Thoracic aorta (tissue), 2 donors: ENCODE measurements around the gene PNMA6F. TPM values are rescaled to one million over a fixed set of nuclear protein-coding genes. Genes with fewer than 3 reads are reported as not detected.
"Not testable (repeated sequence)": the region's sequence is repeated elsewhere in the genome, so short reads cannot be mapped to it uniquely, and the experiment has no call there.

Source experiments
- ATAC-seq: fragments of 150-250 bp; one replicate; pipeline ENCODE4 v1.8.0; 2017; ENCODE audit warnings: low read depth; ENCODE audit not compliant: insufficient number of reproducible peaks, low FRiP score
- DNase-seq: peaks from one replicate; pipeline ENCODE4 v3.0.0-alpha.2; 2020; ENCODE audit warnings: low spot score
- H3K27ac ChIP-seq, 2 donors: fragments of 200-600 bp; sonication (generic); 1 replicate in 1 of 2; 2 replicates in 1 of 2; pipeline ENCODE4 v1.5.1; 2016; ENCODE audit warnings: mild to moderate bottlenecking in 2 of 2, moderate library complexity in 2 of 2
- H3K27me3 ChIP-seq: fragments of 200-600 bp; sonication (generic); replicated peaks from 2 replicates; pipeline ENCODE4 v1.6.0; 2016; ENCODE audit warnings: mild to moderate bottlenecking; ENCODE audit not compliant: insufficient read depth
- H3K36me3 ChIP-seq: fragments of 200-600 bp; sonication (generic); one replicate; pipeline ENCODE4 v1.5.1; 2016
- H3K4me1 ChIP-seq, 2 donors: fragments of 200-600 bp; sonication (generic); 1 replicate in 1 of 2; 2 replicates in 1 of 2; pipeline versions ENCODE4 v1.5.1 to v1.6.0; 2016; ENCODE audit warnings: low read depth in 2 of 2, mild to moderate bottlenecking in 1 of 2; ENCODE audit not compliant: control insufficient read depth in 1 of 2
- H3K4me3 ChIP-seq: fragments of 200-600 bp; sonication (generic); 2 replicates; pipeline ENCODE4 v1.5.1; 2016; ENCODE audit warnings: mild to moderate bottlenecking
- H3K9me3 ChIP-seq: fragments of 200-600 bp; sonication (generic); 2 replicates; pipeline ENCODE4 v1.5.1; 2016
- CTCF ChIP-seq: fragments of 200-600 bp; sonication (generic); IDR thresholded peaks from one replicate; pipeline ENCODE4 v1.5.1; 2019; ENCODE audit warnings: antibody characterized with exemption
- total RNA-seq, 2 donors: library from RNA; depleted of rRNA; stranded (reverse); fragments of >200 nt; gene quantifications; one replicate each; pipeline versions ENCODE4 v1.1.0 to v1.2.3, GENCODE V29; 2016

Gene PNMA6F
- total RNA-seq, 2 donors from 2014 or later, result not detected

GRCh38 chrX:153327561-153327960 is 6.0 kb upstream of the PNMA6F start:
- Histone ChIP-seq H3K27me3 (no peaks in the 10 kb centered on the region), H3K36me3 (no peaks in the 10 kb centered on the region), H3K27ac (no peak overlapping the region), H3K4me1 (no peaks in the 10 kb centered on the region), H3K4me3 (no peak overlapping the region), H3K9me3 (no peaks in the 10 kb centered on the region)
- ATAC-seq, result no peak
- DNase-seq, result no peak
- TF ChIP-seq CTCF, result no peak

GRCh38 chrX:153320555-153321184 is 897 bp downstream of the PNMA6F start:
- Histone ChIP-seq H3K4me3 (no peak overlapping the region), H3K27ac (no peak overlapping the region), H3K4me1 (no peaks in the 10 kb centered on the region), H3K27me3 (no peaks in the 10 kb centered on the region), H3K9me3 (no peaks in the 10 kb centered on the region), H3K36me3 (no peaks in the 10 kb centered on the region)
- DNase-seq (no peak), ATAC-seq (no peak)
- TF ChIP-seq CTCF, result no peak

GRCh38 chrX:153320047-153320443 is 1.5 kb downstream of the PNMA6F start:
- H3K4me3 ChIP-seq, ATAC-seq, DNase-seq, H3K27me3 ChIP-seq, H3K36me3 ChIP-seq, H3K27ac ChIP-seq, H3K4me1 ChIP-seq, H3K9me3 ChIP-seq: not testable (repeated sequence)

- Histone ChIP-seq H3K9me3 (no peaks in the 10 kb centered on the region), H3K27me3 (no peaks in the 10 kb centered on the region), H3K36me3 (no peaks in the 10 kb centered on the region), H3K4me3 (no peak overlapping the region), H3K4me1 (no peaks in the 10 kb centered on the region), H3K27ac (no peak overlapping the region)
- TF ChIP-seq CTCF, result no peak
- DNase-seq (no peak), ATAC-seq (no peak)
These were observed 2.1 kb downstream of the PNMA6F start for GRCh38 chrX:153319295-153320046.

- H3K27me3 ChIP-seq, result no peaks in the 10 kb centered on the region
- H3K9me3 ChIP-seq, result no peaks in the 10 kb centered on the region
- ATAC-seq (no peak), DNase-seq (no peak)
- no peaks in the 10 kb centered on the region for H3K4me1 ChIP-seq
- no peaks in the 10 kb centered on the region for H3K36me3 ChIP-seq
- no peak overlapping the region for H3K4me3 ChIP-seq
- no peak overlapping the region for H3K27ac ChIP-seq
- no peak for TF ChIP-seq CTCF
These were observed 2.8 kb downstream of the PNMA6F start for GRCh38 chrX:153318811-153319210.
